HG02852 (cell line): Measurements from ENCODE around the gene DGKH.
"Not testable (repeated sequence)": the region's sequence is repeated elsewhere in the genome, so short reads cannot be mapped to it uniquely, and the experiment has no call there.

Experiments used
- ATAC-seq: cut with Tn5 transposase; IDR thresholded peaks from one replicate; pipeline ENCODE4 v1.9.1; 2021; ENCODE audit warnings: mild to moderate bottlenecking, moderate library complexity; ENCODE audit not compliant: unreplicated experiment

DGKH gene

GRCh38 chr13:42109957-42110356, 61.5 kb downstream of the DGKH start:
- ATAC-seq: no peak

GRCh38 chr13:42110410-42111155, 62.1 kb downstream of the DGKH start:
- no peak for ATAC-seq

GRCh38 chr13:42112864-42113263, 64.4 kb downstream of the DGKH start:
- ATAC-seq: no peak

GRCh38 chr13:42113478-42113877, 65.0 kb downstream of the DGKH start:
- ATAC-seq: no peak

- ATAC-seq: no peak
These were observed 65.8 kb downstream of the DGKH start for GRCh38 chr13:42114278-42114677.

GRCh38 chr13:42114912-42115311, 66.5 kb downstream of the DGKH start:
- no peak for ATAC-seq

- no peak for ATAC-seq
These were observed 67.8 kb downstream of the DGKH start for GRCh38 chr13:42116225-42116624.

DNA sequence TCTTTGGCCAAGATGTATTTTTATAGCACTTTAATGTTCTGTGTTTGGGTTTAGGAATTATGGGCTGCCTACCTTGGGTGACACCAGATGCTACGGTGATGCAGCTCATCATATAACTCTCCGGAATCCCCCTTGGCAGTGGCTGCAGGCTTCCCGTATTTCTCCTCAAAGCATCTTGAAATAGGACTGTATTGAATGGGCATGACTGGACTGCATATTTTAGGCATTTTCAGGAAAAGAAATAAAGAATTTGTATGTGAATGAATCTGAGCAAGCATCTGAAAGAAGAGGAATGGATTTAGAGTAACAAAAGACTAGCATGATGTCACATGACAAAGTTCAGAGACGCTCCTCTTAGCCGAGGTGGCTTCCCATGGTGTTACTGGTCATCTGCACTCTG, 70.6 kb downstream of the DGKH start:
- ATAC-seq: no peak

- no peak for ATAC-seq
These were observed 71.4 kb downstream of the DGKH start for GRCh38 chr13:42119875-42120274.

DNA sequence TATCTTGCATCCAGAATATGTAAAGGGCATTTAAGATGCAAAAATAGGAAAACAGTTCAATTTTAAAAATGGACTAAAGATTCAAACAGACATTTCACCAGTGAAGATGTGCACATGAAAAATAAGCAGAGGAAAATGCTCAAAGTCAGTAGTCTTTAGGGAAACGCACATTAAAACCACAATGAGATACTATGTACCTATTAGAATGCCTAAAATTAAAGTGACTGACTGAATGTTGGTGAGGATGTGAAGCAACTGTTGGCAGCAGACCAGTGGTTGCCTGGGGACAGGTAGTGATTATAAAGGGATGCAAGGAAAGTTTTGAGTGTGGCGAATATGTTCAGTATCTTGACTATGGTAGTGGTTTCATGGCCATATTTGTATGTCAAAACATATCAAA, 75.2 kb downstream of the DGKH start:
- ATAC-seq: no peak

GRCh38 chr13:42125046-42125445, 76.6 kb downstream of the DGKH start:
- ATAC-seq: no peak

DNA sequence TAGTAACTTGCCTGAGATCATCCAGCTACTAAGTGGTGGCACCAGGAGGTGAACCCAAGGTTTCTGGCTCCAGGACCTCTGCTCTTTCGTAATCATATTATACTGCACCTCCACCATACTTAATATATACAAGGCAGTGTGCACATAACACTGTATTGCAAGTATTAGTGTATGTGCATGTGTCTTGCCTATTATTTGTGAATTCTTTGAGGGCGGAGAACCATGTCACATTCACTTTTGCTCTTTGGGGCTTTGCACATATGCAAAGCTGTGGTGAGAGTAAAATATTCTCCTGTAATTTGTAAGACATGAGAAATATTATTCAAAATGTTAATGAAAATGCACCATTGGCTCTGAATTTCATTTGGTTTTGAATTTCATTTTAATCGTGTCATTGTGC, 78.6 kb downstream of the DGKH start:
- no peak for ATAC-seq

GRCh38 chr13:42129033-42129432, 80.6 kb downstream of the DGKH start:
- ATAC-seq: no peak

DNA sequence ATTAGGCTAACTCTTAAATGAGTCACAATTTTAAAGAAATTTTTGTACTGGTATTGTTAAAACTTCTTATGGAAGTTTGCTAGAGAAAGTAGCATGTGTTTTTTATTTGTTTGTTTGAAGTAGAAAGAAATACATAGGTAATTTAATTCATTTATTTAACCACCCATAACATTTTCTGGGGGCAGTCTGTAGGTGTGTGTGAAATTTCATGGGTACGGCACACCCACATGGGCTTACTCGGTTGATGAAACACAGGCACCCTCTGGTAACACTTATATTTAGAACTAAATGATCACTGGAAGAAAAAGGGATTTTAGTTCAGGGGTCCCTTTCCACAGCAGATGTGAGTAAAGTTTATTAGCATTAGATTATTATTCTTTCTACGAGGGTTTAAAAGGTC, 88.1 kb downstream of the DGKH start:
- ATAC-seq: no peak

- ATAC-seq: peak; percentile 68
These were observed 89.5 kb downstream of the DGKH start for GRCh38 chr13:42137856-42138537.

GRCh38 chr13:42140494-42140893, 92.0 kb downstream of the DGKH start:
- no peak for ATAC-seq

- not testable (repeated sequence) for ATAC-seq
These were observed 92.6 kb downstream of the DGKH start for GRCh38 chr13:42141052-42141451.

DNA sequence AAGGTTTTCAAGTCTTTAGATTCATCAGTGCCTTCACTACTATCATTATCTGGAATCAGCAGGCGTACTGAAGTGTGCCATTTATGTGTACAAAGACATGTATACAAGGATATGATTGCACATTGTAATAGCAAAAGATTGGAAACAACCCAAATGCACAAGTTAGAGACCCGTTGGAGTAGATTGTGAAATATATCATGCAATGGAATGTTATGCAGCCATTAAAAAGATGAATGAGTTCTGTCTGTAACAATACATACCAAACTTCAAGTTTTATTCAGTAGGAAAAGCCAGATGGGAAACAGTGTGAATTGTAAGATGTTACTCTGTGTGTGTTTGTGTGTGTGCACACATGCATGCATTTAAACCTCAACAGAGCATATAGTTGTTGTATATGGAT, 97.9 kb downstream of the DGKH start:
- ATAC-seq: no peak

DNA sequence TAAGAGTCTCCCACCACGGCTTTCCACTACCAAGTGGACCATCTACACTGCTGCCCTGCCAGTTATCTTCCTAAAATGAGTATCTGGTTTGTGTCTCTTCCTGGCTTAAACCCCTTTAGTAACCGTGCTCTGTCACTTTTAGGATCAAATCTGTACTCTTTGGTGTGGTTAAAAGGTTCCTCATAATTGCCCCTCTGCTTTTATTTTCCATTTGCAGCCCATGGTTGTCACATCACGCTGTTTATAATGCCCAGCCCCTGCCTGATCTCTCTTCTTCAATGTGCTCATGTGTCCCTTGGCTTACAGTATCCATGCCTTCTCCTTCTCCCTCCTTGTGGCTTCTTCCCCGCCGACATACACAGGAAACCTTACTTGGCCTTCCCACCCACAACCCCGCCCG, 100.1 kb downstream of the DGKH start:
- no peak for ATAC-seq

DNA sequence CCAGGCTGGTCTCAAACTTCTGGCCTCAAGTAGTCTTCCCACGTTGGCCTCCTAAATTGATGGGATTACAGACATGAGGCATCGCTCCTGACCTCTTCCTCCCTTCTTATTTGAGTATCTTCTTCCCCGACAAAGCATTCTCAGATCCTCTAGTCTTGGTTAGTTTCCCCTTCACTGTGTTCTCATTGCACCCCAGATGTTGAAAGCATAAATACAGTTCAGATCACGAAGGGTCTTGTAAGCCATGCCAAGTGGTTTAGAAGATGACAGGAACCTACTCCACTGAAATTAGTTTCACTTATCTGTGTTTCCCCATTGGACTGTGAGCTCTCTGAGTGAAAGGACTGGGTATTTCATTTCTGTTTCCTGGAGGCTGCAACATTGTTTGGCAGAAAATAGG, 100.7 kb downstream of the DGKH start:
- ATAC-seq: no peak

DNA sequence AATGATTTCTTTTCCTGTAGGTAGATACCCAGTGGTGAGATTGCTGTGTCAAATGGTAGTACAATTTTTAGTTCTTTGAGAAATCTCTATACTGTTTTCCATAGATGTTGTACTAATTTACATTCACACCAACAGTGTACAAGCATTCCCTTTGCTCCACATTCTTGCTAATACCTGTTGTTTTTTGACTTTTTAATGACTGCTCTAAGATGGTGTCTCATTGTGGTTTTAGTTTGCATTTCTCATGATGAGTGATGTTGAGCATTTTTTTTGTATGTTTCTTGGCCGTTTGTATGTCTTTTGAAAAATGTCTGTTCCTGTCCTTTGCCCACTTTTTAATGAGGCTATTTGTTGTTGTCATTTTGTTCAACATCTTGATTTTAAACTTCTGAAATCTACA, 103.3 kb downstream of the DGKH start:
- ATAC-seq: no peak

DNA sequence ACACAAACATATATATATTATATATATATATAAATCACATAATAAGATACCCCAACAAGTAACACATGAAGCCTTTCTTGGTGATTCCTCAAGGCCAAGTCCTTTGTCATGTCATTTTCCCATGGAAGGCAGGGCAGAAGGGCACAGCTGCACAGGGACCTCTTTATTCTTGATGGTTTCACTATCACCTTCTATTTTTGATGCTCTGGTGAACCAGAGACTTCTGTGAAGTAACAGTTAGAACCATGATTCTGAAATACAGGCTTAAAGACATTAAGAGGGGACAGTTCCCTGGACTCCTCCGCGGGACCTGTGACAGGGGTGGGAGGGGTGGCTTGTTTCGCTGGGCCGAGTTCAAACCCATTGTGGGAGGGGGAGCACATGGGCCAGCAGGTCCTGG, 104.0 kb downstream of the DGKH start:
- ATAC-seq: no peak
